HS-27A (cell line): ENCODE results near the gene PMEL.
"Not testable (repeated sequence)": the region's sequence is repeated elsewhere in the genome, so short reads cannot be mapped to it uniquely, and the experiment has no call there.

Experiments
- DNase-seq: peaks from one replicate; pipeline ENCODE4 v3.0.0-alpha.2; 2012; ENCODE audit warnings: low read depth, missing footprints

PMEL gene

DNA sequence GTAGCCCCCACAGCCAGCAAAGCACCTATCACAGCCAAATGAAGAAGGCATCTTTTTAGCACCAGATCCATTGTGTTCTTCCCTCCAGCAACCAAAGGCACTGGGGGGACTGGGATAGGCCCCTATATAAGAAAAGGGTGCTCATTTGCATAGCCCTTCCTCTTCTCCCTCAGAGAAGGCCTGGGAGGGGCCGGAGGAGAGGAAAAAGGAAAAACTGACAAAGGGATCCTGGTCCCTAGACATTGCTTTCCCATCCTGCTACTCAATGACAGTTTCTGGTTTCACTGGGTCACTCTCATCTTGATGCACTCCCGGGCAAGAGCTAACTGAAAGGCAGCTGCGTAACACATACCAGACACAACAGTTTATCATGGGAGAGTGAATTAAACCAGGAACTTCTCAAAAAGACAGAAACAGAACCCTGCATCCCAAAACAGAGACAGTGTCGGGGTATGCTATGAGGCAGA lies at the start of gene PMEL:
Gene PMEL, minus strand, starts transcription at position 102 of the 467 bp plus-strand sequence. Its CDS starts 31 bp downstream, at position 71.
- DNase-seq: no peak

DNA sequence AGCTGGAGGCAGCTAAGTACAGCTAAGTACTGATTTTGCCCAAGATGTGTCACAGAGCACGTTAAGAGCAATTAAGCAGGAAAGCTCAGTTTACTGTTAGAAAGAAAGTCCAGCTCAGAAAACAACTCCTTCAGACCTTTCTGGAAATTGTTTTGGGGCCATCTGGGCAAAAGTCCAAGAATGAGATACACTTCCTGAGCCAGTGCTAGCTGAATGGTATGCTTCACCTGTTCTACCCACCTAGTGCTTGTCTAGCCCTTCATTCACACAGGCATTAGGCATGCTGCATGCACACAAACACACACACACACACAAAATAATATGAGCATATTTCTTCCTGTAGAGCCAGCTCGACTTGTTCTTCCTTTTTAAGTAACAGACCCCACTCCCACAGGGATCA lies 48.4 kb upstream of the PMEL start:
- no peak for DNase-seq

DNA sequence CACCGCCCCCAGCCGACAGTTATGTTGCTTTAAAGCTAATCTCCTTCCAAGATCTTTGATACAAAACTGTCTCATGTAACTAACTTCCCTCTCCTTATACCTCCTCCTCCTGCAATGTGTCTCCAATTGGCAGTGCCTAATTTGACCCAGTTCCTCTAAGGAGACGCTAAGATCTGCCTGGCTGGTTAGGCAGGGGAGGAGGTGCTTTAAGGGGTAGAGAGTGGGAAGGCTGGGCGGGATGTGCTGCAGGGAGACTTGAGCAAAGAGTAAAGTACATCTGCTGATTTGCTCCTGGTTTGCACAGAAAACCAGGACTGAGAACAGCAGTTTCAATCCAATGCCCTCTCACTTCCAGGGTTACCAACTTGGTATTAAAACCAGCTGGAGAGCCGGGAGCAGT lies 47.6 kb upstream of the PMEL start:
- no peak for DNase-seq

DNA sequence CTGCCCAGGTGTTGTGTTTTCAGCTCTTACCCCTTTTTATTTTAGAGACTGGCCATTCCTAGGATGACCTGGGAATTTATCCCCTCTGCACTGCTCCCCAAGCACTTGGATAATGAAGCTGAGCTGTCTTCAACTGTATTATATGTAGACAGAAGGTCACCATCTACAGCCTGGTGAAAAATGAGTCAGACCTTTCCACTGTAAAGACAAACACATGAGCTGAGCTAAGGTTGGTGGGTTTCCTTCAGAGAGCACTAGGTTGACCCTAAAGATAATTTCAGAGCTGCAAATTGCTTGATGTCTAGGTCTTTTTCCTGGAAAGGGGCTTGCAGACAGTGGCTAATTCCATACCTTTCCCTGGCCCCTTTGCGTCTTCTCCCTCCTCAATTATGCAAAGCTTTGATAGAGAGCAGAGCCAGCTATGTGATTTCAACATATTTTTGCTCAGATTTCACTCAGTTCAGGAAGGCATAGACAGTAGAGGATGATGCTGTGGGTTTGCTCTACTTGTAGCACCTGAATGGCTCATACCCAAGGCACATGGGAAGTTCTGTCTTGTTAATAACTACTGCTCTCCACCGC lies 45.8 kb upstream of the PMEL start:
- DNase-seq: no peak

DNA sequence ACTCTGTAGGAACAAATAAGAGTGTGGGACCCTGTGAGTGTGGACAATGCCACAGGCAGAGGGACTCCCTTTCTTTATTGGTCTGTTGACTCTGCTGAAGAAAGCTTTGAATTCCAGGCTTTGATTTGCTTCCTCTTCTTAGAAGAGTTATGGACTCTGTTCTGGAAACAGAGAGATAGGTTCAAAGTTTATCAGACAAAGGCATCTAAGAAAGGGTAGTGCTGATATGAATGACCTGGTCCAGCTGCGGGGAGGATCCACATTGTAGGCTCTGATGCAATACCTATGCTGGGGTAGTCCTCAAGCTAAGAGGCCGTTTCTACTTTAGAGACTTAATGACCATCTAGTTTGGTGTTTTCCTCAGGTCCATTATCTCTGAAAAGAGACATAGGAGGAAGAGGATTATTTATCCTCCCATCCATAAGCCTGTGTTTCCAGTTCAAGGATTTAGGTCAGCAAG lies 44.3 kb upstream of the PMEL start:
- no peak for DNase-seq

DNA sequence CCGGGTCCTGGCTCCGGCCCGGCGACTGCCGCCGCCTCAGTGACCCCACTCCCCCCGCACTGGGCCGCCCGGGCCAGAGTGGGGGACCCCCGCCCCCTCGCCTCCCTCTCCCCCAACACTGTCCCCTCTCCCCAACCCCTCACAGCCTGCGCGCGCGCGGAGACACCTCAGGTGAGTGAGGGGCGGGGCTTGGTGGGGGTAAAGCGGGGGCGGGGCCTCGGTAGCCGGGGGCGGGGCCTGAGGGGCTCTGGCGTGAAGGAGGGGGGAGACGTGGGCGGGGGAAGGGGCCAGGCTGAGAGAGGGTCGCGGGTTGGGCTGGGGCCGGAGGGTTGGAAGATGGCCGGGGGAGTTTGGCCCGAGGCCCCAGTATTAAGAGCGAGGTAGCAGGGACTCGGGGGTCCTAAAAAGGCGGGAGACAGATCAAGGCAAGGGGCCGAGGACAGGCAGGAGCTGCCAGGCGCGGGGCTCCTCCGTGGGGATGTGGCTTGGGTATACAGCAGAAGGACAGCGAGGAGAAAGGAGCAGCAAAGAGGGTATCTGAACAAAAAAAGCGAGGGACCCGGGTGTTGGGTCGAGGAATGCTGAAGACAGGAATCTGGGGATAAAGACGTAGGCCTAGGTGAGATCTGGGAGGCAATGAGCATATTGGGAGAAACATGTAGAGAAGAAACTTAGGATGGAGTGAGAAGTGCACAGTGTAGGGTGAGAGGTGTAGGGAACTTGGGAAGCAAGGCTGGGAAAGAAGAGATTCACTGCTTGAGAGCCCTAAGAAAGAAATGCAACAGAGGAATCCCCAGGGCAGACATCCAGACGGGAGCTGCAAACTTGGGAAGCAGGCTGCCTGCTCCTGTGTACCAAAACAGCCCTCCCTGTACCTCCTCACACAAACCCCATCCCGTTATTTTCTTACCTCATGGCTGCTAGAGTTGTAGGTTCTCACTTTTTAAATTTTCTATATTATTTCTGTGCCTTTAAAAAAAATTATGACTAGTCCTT lies 42.0 kb upstream of the PMEL start:
- DNase-seq: no peak

DNA sequence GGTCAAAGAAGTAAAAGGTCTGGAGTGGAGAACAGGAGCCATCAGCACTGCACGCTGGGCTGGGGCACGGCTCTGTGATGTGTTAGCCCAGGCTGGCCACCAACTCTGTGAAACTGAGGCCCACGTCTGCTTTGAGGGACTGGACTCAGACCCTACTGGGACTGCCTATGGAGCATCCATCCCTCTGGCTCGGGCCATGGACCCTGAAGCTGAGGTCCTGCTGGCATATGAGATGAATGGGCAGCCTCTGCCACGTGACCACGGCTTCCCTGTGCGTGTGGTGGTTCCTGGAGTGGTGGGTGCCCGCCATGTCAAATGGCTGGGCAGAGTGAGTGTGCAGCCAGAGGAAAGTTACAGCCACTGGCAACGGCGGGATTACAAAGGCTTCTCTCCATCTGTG lies 38.4 kb upstream of the PMEL start:
- no peak for DNase-seq

DNA sequence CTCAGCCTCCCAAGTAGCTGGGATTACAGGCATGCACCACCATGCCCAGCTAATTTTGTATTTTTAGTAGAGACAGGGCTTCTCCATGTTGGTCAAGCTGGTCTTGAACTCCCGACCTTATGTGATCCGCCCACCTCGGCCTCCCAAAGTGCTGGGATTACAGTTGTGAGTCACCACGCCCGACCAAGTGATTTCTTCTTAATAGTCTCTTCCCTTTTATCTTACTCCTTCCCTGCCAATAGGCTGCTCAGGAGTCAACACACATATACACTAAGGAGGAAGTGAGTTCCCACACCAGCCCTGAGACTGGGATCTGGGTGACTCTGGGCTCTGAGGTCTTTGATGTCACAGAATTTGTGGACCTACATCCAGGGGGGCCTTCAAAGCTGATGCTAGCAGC lies 37.5 kb upstream of the PMEL start:
- DNase-seq: not testable (repeated sequence)

DNA sequence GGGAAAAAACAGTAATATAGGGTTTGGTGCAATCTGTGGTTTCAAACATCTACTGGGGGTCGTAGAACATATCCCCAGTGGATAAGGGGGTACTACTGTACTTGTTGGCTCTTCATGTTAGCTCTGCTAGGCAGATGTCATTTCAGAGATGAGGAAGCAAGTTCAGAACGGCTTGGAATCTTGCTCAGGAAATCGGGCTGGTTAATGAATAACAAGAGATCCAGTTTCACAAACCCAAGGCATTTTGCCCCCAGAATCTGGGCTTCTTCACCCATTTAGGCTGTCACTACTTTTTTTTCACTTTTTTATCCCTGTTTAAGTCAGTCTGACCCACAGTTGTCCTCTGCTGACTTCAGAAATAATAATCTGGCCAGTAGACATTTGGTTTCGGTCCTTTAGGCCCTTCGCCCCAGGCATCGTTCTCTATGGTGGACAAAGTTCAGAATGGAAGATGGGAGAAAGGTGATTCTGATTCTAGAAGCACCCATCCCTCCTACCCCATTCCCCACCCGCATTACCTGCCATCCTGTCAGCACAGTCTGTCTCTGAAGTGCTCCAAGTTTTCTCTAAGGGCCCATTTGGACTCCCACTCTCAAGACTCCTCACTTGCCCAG lies 35.8 kb upstream of the PMEL start:
- DNase-seq: no peak

DNA sequence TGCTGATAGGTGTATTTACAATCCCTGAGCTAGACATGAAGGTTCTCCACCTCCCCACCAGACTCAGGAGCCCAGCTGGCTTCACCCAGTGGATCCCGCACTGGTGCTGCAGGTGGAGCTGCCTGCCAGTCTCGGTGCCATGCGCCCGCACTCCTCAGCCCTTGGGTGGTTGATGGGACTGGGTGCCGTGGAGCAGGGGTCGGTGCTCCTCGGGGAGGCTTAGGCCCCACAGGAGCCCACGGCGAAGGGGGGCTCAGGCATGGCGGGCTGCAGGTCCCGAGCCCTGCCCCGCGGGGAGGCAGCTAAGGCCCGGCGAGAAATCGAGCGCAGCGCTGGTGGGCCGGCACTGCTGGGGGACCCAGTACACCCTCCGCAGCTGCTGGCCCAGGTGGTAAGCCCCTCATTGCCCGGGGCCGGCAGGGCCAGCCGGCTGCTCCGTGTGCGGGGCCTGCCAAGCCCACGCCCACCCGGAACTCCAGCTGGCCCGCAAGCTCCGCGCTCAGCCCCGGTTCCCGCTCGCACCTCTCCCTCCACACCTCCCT lies 34.2 kb upstream of the PMEL start:
- not testable (repeated sequence) for DNase-seq

DNA sequence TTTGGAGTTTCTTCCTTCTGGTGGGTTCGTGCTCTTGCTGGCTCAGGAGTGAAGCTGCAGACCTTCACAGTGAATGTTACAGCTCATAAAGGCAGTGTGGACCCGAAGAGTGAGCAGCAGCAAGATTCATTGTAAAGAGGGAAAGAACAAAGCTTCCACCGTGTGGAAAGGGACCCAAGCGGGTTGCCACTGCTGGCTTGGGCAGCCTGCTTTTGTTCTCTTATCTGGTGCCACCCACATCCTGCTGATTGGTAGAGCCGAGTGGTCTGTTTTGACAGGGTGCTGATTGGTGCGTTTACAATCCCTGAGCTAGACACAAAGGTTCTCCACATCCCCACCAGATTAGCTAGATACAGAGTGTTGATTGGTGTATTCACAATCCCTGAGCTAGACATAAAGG lies 33.7 kb upstream of the PMEL start:
- not testable (repeated sequence) for DNase-seq

DNA sequence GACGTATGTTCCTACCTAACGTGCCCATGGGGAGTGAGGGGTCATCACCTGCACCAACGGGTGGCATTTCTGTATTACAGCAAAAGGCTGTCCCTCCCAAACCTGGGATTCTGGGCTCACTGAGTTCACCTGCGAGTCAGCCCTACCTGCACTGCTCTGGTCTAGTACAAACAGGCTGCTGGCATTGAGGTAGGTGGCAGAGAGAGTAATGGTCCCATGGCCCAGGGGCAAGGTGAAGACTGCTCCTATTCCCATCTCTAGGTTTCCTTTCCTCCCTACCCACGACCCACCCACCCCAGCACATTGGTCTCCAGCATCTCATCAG lies 31.7 kb upstream of the PMEL start:
- no peak for DNase-seq

DNA sequence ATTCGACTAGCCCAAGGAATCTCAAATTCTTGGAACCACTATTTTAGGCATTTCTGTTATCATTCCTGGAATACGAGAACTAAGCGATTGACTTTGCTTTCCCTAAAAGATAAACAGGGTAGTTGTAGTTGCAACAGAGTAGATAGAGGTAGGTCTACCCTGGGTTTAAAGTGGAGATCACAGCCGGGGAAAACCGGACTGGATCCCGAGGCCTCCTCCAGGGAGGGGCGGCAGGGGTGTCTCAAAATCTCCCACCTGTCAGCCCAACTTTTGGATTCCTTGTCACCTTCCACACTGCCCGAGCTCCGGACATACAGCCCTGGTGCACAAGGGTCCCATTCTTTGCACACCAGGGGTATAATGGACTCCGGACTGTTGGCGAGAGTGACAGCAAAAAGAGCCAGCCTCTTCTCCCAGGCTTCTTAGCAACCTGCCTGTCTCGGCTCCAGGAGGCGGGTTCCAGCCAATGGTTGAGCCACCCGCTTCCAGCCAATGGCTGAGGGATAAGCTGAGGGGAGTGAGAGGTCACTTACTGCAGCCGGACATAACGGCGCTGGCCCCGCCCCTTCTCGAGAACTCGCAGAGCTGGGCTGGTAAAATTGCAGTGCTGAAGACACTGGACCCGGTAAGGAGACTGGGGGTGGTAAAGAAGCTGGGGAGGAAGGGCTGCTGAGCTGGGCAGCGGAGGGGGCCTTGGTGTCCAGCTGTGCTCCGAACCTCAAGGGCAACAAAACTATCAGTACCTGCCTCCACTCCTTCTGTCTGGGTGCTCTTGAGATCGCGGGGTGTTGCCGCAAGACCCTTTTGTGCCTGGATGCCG lies 31.1 kb upstream of the PMEL start, which contains the start of gene SUOX:
Gene SUOX, plus strand, starts transcription at position 562 of the 820 bp plus-strand sequence. CDS start 4,946 bp downstream, outside the sequence.
- DNase-seq: peak; percentile 79

DNA sequence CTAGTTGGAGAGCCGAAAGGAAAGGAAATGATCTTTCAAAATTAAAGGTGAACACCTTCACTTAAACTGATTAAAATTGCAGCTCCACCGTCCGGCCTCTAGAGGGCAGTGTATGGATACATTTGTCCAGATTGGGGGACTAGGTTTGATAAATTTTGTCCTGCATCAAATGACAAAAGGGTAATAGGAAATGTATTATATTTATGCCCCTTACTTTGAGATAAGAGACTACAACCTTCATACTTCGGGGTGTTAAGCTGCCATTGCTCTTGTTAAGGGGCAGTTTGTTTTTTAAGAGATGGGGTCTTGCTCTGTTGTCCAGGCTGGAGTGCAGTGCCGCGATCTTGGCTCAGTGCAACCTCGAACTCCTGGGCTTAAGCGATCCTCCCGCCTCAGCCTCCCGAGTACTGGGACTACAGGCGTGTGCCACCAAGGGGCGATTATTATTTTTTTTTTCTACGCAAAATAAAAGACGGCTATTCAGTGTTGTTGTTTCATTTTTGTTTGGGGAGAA lies 30.4 kb upstream of the PMEL start:
- DNase-seq: no peak

DNA sequence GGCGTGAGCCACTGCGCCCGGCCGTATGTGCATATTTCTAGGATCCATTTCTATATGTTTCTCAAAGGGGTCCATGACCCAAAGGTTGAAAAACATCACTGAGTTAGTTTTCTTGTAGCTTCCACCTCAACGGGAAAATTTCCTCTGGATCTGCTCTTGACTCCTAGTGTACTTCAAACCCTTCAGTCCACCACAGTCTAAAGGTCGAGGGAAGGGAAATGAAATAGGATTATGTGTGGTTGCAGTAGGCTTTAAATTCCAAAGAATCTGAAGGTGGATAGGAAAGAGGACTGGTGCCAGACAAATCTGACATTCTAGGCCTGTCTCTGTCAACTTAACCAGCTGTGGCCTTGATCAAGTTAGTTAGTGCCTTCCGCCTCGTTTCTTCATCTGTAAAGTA lies 29.5 kb upstream of the PMEL start:
- DNase-seq: no peak

DNA sequence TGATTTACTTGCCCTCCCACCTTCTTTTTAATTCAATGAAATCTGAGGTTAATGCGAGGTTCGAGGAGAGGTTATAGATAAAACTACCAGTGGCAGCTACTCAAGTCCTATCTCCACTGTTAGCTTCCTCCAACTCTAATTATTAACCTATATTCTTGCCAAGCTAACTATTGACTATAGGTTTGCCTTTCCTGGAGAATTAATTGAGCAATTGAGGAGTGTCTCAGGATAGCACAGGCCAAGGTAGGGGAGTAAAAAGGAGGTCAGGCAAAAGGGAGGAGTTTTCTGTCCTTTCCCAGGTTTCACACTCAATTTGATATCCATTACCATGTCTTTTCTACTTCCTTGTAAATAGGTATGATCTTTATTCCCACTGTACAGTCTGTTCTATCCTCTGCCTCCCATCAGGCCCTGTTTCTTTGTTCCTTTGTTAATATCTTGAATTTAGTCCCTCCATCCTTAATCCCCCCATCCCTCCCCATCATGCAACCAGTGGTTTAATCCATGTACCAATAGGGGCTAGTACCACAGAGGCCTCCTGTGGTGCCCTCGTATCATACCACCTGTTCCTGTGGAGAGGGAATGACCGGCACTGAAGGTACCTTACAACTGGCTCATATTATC lies 27.5 kb upstream of the PMEL start:
- DNase-seq: no peak

DNA sequence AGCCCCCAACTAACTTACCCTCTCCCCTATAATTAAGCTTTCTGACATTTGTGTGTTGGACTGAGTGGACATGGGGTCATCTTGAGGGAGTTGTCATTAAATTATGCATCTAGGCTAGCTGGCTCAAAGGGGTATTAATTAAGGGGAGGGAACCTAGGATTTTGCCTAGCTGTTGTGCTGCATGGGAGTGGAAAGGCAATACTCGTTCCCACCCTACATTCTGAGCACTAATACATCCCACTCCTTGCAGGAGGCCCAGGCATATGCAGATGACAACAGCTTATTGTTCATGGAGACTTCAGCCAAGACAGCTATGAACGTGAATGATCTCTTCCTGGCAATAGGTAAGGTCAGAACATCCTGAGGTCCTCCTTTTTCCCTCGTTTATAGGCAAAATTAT lies 25.3 kb upstream of the PMEL start:
- no peak for DNase-seq

DNA sequence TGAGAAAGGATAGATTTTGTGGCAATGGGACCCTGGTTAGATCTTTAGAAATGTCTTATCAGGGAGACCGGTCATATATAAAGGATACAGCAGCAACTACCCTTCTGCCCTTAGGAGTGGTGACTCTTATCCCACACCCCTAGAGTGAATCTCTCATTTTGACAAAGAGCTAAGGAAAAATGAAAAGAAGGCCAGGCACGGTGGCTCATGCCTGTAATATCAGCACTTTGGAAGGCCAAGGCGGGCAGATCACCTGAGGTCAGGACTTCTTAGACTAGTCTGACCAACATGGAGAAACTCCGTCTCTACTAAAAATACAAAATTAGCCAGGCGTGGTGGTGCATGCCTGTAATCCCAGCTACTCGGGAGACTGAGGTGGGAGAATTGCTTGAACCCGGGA lies 20.1 kb upstream of the PMEL start:
- DNase-seq: not testable (repeated sequence)

DNA sequence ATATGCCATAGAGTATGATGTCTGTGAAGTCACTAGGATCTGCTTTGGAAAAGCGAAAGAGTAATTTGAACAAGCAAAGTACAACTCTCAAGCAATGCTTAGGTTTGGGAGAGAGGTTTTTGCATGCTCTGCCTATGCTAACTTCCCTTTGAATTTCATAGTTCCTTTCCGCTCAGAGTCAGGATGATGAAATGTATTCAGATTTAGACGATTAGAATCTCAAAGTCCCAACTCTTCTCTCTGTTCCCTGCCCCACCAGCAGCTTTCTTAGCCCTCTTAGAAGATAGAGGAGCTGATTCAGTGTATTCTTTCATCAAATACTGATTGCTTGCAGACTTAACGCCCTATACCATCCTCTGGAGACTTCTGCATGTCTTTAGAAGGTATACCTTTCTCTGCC lies 19.5 kb upstream of the PMEL start:
- DNase-seq: no peak

DNA sequence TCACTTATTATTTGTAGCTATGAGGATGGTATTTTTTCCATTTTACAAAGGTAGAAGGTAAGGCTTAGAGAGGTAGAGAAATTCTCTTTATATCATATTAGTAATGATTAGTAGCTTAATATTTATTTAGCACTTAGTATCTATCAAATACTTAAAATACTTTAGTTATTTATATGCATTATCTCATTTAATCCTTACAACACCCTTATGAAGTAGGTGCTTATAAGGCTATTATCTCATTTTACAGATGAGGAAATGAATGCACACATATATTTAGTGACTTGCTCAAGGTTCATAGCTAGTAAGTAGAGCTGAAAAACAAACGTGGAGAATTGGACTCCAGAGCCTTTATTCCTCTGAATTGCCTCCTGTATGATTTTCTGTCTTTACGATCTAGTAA lies 19.0 kb upstream of the PMEL start:
- no peak for DNase-seq
